ENCODE results near the gene TEAD1. TPM values are rescaled to one million over a fixed set of nuclear protein-coding genes. Genes with fewer than 3 reads are reported as not detected.

TEAD1 gene
- total and polyA plus RNA-seq, 9 of the 15 experiments (the other 6 are each of a cell fraction or from before 2014, with no cell fraction given), result 1.7 to 17.7 (median 10.8) TPM

DNA sequence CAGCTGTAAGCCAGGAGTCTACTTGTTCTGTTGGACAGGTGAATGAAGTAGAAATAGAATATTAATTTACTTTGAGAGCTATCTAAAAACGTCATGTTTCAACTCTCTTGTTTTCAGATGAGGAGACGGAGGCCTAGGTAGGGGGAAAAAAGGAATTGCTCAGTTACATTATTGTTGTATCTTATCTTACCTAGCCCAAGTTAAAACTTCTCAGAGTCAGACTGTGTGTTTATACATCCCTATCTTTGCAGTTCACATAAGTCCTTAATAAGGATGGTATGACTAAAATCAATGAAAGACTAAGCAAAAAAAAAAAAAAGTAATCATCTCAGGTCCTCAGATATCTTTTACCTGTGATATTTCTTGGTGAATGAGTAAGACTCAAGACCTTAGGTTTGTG, 62.8 kb downstream of the TEAD1 start (continued):
- no peak for TF ChIP-seq ZBTB17 (CRISPR knock-in tag; IDR thresholded peaks at IDR 0.05)
- no peak for TF ChIP-seq ZNF584 (CRISPR knock-in tag; IDR thresholded peaks at IDR 0.05; ENCODE audit: low read depth)
- TF ChIP-seq, protein P1, sequence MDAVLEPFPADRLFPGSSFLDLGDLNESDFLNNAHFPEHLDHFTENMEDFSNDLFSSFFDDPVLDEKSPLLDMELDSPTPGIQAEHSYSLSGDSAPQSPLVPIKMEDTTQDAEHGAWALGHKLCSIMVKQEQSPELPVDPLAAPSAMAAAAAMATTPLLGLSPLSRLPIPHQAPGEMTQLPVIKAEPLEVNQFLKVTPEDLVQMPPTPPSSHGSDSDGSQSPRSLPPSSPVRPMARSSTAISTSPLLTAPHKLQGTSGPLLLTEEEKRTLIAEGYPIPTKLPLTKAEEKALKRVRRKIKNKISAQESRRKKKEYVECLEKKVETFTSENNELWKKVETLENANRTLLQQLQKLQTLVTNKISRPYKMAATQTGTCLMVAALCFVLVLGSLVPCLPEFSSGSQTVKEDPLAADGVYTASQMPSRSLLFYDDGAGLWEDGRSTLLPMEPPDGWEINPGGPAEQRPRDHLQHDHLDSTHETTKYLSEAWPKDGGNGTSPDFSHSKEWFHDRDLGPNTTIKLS (IDR thresholded peaks at IDR 0.05; ENCODE audit: borderline replicate concordance, low read depth), result no peak
- no peak for TF ChIP-seq TCFL5 (CRISPR knock-in tag; conservative IDR thresholded peaks at IDR 0.05)
- TF ChIP-seq, protein P2, sequence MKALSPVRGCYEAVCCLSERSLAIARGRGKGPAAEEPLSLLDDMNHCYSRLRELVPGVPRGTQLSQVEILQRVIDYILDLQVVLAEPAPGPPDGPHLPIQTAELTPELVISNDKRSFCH (CRISPR knock-in tag; IDR thresholded peaks at IDR 0.05), result no peak
- TF ChIP-seq, protein P2 (tag; IDR thresholded peaks at IDR 0.05), result no peak
- no peak for TF ChIP-seq ZNF282 (CRISPR knock-in tag; IDR thresholded peaks at IDR 0.05)
- TF ChIP-seq, protein P3, sequence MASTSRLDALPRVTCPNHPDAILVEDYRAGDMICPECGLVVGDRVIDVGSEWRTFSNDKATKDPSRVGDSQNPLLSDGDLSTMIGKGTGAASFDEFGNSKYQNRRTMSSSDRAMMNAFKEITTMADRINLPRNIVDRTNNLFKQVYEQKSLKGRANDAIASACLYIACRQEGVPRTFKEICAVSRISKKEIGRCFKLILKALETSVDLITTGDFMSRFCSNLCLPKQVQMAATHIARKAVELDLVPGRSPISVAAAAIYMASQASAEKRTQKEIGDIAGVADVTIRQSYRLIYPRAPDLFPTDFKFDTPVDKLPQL (IDR thresholded peaks at IDR 0.05; ENCODE audit: extremely low read depth, insufficient read length), result no peak
- TF ChIP-seq SETDB1 (IDR thresholded peaks at IDR 0.05; ENCODE audit: low read length), result no peak
